MCF 10A (cell line): ENCODE results near the gene SLIT3. TPM values are rescaled to one million over a fixed set of nuclear protein-coding genes. Genes with fewer than 3 reads are reported as not detected.
"Not testable (repeated sequence)": the region's sequence is repeated elsewhere in the genome, so short reads cannot be mapped to it uniquely, and the experiment has no call there.

Source experiments
- BruUV-seq: library from RNA; stranded (reverse); fragments of 400-500 nt; replicated peaks from 2 replicates; lab custom pipeline; 2021; lab: Mats Ljungman, UMichigan
- CTCF ChIA-PET: fragments of 300-600 bp; sonication (Branson Sonifier 250); formaldehyde crosslinking; extraction: SDS; loops from one replicate; lab custom pipeline; 2021; ENCODE audit warnings: antibody characterized with exemption, inconsistent platforms; lab: Yijun Ruan, JAX
- POLR2A ChIA-PET: fragments of 300-600, 350-650 bp; sonication (Branson Sonifier 250); formaldehyde crosslinking; extraction: SDS; loops from one replicate; lab custom pipeline; 2020; ENCODE audit warnings: antibody characterized with exemption, inconsistent platforms; lab: Yijun Ruan, JAX
- DNase-seq: peaks from one replicate; pipeline ENCODE4 v3.0.0-alpha.2; 2018; ENCODE audit not compliant: unreplicated experiment
- H3K27ac Mint-ChIP-seq: one replicate; pipeline ENCODE4 v1.8.0; 2022; ENCODE audit warnings: mild to moderate bottlenecking, low read depth, mixed read lengths; ENCODE audit not compliant: unreplicated experiment
- H3K27me3 Mint-ChIP-seq: one replicate; pipeline ENCODE4 v1.8.0; 2022; ENCODE audit warnings: mixed read lengths; ENCODE audit not compliant: insufficient read depth, unreplicated experiment
- H3K36me3 Mint-ChIP-seq: one replicate; pipeline ENCODE4 v1.8.0; 2022; ENCODE audit warnings: mild to moderate bottlenecking, moderate library complexity, mixed read lengths; ENCODE audit not compliant: insufficient read depth, unreplicated experiment
- H3K4me1 Mint-ChIP-seq: one replicate; pipeline ENCODE4 v1.8.0; 2022; ENCODE audit warnings: mixed read lengths; ENCODE audit not compliant: insufficient read depth, unreplicated experiment
- H3K4me3 Mint-ChIP-seq: one replicate; pipeline ENCODE4 v1.8.0; 2022; ENCODE audit warnings: mild to moderate bottlenecking, moderate library complexity, mixed read lengths; ENCODE audit not compliant: unreplicated experiment
- H3K9me3 Mint-ChIP-seq: one replicate; pipeline ENCODE4 v1.8.0; 2022; ENCODE audit warnings: mixed read lengths; ENCODE audit not compliant: unreplicated experiment
- intact Hi-C: fragments of 100-400 bp; cut with micrococcal nuclease; formaldehyde crosslinking; loops from 2 replicates; pipeline ENCODE4 v1.14.1; 2022
- total RNA-seq: library from RNA; stranded (reverse); gene quantifications from 2 replicates; pipeline ENCODE4 v1.2.3, GENCODE V29; 2022
- TF ChIP-seq, protein P1 (sequence below): fragments of 200-600 bp; IDR thresholded peaks from one replicate; pipeline ENCODE4 v1.8.0; 2022; ENCODE audit warnings: antibody characterized with exemption, mild to moderate bottlenecking; ENCODE audit not compliant: unreplicated experiment

The SLIT3 gene
- total RNA-seq, 1 experiment from 2014 or later = 0.89 TPM

DNA sequence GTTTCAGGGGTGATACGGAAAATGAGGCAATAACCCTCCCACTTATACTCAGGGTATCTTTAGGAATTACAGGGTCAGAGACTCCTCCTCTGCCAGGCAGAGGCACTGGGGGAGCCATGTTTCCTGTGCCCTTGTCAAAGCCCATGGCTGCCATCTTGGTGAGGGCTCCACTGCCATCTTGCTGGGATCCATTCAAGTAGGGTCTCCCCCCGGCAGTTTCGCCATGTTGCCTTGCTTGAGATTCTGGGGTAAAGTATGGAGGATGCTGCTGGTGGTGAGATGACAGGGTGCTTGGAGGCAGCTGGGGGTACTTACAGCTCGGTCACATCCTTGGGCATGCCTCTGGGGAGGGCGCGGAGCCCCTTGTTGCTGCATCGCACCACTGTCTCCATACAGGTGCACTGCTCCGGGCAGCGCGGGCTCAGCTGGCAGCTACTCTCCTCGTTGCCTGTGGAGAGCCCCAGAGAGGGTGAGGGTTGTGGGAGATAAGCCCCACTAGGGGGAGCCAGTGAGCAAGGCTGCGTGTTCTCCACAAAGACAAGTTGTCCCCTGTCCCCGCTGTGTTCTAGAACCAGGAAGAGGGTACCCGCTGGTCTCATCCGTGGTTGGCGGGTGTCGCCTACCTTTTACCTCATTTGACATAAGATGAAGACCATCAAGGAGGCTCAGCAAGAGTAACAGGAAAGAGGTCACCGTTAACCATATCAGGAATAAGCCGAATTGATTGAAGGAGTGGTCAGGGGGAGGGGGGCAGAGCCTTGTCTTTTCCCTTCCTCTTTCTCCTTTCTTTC is 552.8 kb downstream of the SLIT3 start:
- no peaks in the 10 kb centered on the region for H3K27me3 Mint-ChIP-seq
- intact Hi-C loops = no loop called here

DNA sequence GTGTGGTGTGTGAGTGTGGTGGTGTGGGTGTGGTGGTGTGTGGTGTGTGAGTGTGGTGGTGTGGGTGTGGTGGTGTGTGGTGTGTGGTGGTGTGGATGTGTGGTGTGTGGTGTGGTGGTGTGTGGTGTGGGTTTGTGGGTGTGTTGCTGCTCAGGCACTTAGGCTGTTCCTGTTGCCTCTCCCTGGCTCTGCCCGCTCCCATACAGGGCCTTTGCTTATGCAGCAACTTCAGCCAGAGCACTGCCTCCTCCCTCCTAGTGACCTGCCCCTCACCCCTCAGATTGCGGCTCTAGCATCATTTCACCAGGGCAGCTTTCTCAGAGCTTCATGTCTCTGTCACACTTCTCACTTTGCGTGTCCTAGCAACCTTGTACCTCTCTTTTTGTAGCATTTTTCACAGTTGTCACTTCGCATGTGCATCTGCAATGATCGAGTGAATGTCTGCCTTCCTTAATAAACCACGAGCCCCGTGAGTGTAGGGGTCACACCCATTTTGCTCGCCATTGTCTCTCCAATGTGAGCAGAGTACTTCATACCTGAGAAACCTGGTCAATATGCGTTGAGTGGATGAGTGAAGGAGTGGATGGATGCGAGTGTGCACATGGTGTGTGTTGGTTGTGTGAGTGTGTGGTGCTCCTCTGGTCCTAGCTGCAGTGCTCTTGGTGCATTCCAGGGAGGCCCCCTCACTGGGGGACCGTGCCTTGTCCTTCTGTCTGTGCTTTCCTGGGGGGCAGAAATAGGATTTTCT is 553.9 kb downstream of the SLIT3 start:
- CTCF ChIA-PET = interaction anchor here (0.6 kb wide), 2 partner anchors 69 to 214 kb away, joined by 3 to 4 read pairs; no protein-coding TSS in a partner anchor
- POLR2A ChIA-PET = interaction anchor here (0.7 kb wide), 2 partner anchors 75 to 834 kb away, joined by 3 to 4 read pairs; no protein-coding TSS in a partner anchor
- H3K4me1 Mint-ChIP-seq = no peaks in the 10 kb centered on the region
- H3K27me3 Mint-ChIP-seq = no peaks in the 10 kb centered on the region
- DNase-seq = no peak
- TF ChIP-seq, protein P1, sequence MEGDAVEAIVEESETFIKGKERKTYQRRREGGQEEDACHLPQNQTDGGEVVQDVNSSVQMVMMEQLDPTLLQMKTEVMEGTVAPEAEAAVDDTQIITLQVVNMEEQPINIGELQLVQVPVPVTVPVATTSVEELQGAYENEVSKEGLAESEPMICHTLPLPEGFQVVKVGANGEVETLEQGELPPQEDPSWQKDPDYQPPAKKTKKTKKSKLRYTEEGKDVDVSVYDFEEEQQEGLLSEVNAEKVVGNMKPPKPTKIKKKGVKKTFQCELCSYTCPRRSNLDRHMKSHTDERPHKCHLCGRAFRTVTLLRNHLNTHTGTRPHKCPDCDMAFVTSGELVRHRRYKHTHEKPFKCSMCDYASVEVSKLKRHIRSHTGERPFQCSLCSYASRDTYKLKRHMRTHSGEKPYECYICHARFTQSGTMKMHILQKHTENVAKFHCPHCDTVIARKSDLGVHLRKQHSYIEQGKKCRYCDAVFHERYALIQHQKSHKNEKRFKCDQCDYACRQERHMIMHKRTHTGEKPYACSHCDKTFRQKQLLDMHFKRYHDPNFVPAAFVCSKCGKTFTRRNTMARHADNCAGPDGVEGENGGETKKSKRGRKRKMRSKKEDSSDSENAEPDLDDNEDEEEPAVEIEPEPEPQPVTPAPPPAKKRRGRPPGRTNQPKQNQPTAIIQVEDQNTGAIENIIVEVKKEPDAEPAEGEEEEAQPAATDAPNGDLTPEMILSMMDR = no peak
- H3K36me3 Mint-ChIP-seq = no peaks in the 10 kb centered on the region
- no peak overlapping the region for H3K27ac Mint-ChIP-seq
- peaks cover 7% of the 10 kb centered on the region for H3K9me3 Mint-ChIP-seq
- no peak overlapping the region for H3K4me3 Mint-ChIP-seq
- BruUV-seq = no TSS peak
- intact Hi-C loops = no loop called here

More for the DNA sequence above, 552.8 kb downstream of the SLIT3 start:
- H3K27ac Mint-ChIP-seq = no peak overlapping the region
- peak; percentile 58 for DNase-seq
- H3K4me1 Mint-ChIP-seq = no peaks in the 10 kb centered on the region
- TF ChIP-seq, protein P1 = peak; percentile 60
- H3K36me3 Mint-ChIP-seq = no peaks in the 10 kb centered on the region
- H3K9me3 Mint-ChIP-seq = peaks cover 7% of the 10 kb centered on the region
- H3K4me3 Mint-ChIP-seq = no peak overlapping the region
- ChIA-PET CTCF (no interaction called here), POLR2A (no interaction called here)
- no TSS peak for BruUV-seq

DNA sequence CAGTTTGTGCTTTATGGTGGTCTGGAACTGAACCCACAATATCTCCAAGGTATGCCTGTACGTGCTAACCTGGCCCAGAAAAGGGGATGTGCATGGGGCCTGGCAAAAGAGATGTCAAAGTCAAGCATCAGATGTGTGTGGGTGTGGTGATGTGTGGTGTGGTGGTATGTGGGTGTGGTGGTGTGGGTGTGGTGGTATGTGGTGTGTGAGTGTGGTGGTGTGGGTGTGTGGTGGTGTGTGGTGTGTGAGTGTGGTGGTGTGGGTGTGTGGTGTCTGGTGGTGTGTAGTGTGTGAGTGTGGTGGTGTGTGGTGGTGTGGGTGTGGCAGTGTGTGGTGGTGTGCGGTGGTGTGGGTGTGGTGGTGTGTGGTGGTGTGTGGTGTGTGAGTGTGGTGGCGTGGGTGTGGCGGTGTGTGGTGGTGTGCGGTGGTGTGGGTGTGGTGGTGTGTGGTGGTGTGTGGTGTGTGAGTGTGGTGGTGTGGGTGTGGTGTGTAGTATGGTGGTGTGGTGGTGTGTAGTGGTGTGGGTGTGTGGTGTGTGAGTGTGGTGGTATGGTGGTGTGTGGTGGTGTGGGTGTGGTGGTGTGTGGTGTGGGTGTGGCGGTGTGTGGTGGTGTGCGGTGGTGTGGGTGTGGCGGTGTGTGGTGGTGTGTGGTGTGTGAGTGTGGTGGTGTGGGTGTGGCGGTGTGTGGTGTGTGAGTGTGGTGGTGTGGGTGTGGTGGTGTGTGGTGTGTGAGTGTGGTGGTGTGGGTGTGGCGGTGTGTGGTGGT is 554.6 kb downstream of the SLIT3 start:
- H3K4me1 Mint-ChIP-seq, H3K27me3 Mint-ChIP-seq, CTCF ChIA-PET, BruUV-seq, H3K4me3 Mint-ChIP-seq, H3K9me3 Mint-ChIP-seq, POLR2A ChIA-PET, H3K27ac Mint-ChIP-seq, intact Hi-C loops, H3K36me3 Mint-ChIP-seq, DNase-seq: not testable (repeated sequence)

DNA sequence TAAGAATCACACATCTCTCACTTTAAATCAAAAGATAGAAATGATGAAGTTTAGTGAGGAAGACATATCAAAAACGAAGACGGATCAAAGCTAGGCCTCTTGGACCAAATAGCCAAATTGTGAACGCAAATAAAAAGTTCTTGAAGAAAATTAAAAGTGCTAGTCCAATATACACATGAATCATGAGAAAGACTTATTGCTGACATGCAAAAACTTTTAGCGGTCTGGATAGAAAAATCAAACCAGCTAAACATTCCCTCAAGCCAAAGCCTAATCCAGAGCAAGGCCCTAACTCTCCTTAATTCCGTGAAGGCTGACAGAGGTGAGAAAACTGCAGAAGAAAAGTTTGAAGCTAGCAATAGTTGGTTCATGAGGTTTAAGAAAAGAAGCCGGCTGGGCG is 557.3 kb downstream of the SLIT3 start:
- H3K27me3 Mint-ChIP-seq = no peaks in the 10 kb centered on the region
- no peak for DNase-seq
- H3K4me3 Mint-ChIP-seq = no peak overlapping the region
- intact Hi-C loops = no loop called here
- H3K27ac Mint-ChIP-seq = no peak overlapping the region
- no peaks in the 10 kb centered on the region for H3K4me1 Mint-ChIP-seq
- ChIA-PET POLR2A (interaction anchor here (0.7 kb wide), 1 partner anchor 155 kb away, joined by 4 read pairs; no protein-coding TSS in a partner anchor), CTCF (interaction anchor here (0.7 to 1.0 kb wide), 2 partner anchors 8 to 64 kb away, joined by 3 read pairs; no protein-coding TSS in a partner anchor)
- BruUV-seq = no TSS peak
- H3K9me3 Mint-ChIP-seq = peaks cover 7% of the 10 kb centered on the region
- TF ChIP-seq, protein P1 = no peak
- no peaks in the 10 kb centered on the region for H3K36me3 Mint-ChIP-seq

DNA sequence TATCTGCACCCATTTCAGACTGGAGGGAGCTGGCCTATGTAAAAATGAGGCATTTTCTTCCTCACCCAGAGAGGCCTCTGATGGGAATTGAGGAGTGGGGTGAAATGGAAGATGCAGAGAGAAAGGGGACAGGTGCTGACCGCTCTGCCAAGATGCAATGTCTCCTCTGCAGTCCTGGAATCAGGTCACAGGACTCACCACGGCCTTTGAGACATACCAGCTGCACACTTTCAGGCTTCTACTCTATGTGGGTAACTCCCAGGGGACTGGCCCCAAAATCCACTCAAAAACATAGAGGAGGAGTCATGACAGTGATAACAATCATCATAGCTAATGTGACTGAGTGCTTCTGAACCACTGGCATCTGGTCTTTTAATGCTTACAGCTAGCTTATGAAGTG is 558.6 kb downstream of the SLIT3 start:
- H3K9me3 Mint-ChIP-seq = not testable (repeated sequence)

More for the DNA sequence above, 558.6 kb downstream of the SLIT3 start:
- CTCF ChIA-PET, intact Hi-C loops, H3K4me3 Mint-ChIP-seq, H3K4me1 Mint-ChIP-seq, BruUV-seq, POLR2A ChIA-PET, H3K27me3 Mint-ChIP-seq, H3K27ac Mint-ChIP-seq, DNase-seq, H3K36me3 Mint-ChIP-seq: not testable (repeated sequence)
